ENCODE results near the gene ZNF222.

ZNF222 gene

GRCh38 chr19:44019498-44019897 lies 5.7 kb upstream of the ZNF222 start:
- no peak for TF ChIP-seq CTCF (IDR thresholded peaks at IDR 0.05; ENCODE audit: low read depth, low read length, missing control alignments)
- no peak overlapping the region for H3K4me3 ChIP-seq (replicated peaks; ENCODE audit: low read depth, low read length)
- no peak for DNase-seq (ENCODE audit: extremely low read depth, low read depth)

GRCh38 chr19:44021221-44021620 lies 4.0 kb upstream of the ZNF222 start:
- TF ChIP-seq CTCF (IDR thresholded peaks at IDR 0.05; ENCODE audit: low read depth, low read length, missing control alignments), result no peak
- H3K4me3 ChIP-seq (replicated peaks; ENCODE audit: low read depth, low read length), result no peak overlapping the region
- DNase-seq (ENCODE audit: extremely low read depth, low read depth), result no peak

DNA sequence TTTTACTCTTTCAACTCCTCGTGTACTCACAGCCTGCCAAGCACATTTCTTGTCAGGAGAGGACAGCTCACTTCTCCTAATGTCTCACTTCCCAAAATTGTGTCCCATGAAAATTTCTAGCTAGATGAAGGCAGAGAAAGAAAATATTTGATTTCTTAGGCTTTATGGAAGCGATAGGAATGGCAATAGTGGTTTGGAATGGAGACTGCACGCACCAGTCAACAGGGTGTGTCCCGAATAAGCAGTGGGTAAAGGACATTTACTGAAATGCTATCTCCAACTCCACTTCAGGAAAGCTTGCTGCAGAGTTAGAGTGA lies 321 bp upstream of the ZNF222 start:
- TF ChIP-seq CTCF (IDR thresholded peaks at IDR 0.05; ENCODE audit: low read depth, low read length, missing control alignments), result no peak
- peak overlapping the region; percentile 75 for H3K4me3 ChIP-seq (replicated peaks; ENCODE audit: low read depth, low read length)
- DNase-seq (ENCODE audit: extremely low read depth, low read depth), result no peak

- H3K4me3 ChIP-seq (replicated peaks; ENCODE audit: low read depth, low read length), result no peak overlapping the region
- no peak for DNase-seq (ENCODE audit: extremely low read depth, low read depth)
These were observed 1.4 kb downstream of the ZNF222 start for GRCh38 chr19:44026622-44027021.

GRCh38 chr19:44032001-44032610 lies 6.9 kb downstream of the ZNF222 start:
- no peak for DNase-seq (ENCODE audit: extremely low read depth, low read depth)
- H3K4me3 ChIP-seq (replicated peaks; ENCODE audit: low read depth, low read length), result no peak overlapping the region
- TF ChIP-seq CTCF (IDR thresholded peaks at IDR 0.05; ENCODE audit: low read depth, low read length, missing control alignments), result no peak

More at GRCh38 chr19:44026622-44027021, 1.4 kb downstream of the ZNF222 start:
- no peak for TF ChIP-seq CTCF (IDR thresholded peaks at IDR 0.05; ENCODE audit: low read depth, low read length, missing control alignments)

GRCh38 chr19:44042147-44042546 lies 17.0 kb downstream of the ZNF222 start:
- TF ChIP-seq CTCF (IDR thresholded peaks at IDR 0.05; ENCODE audit: low read depth, low read length, missing control alignments), result no peak
- no peak for DNase-seq (ENCODE audit: extremely low read depth, low read depth)
- no peak overlapping the region for H3K4me3 ChIP-seq (replicated peaks; ENCODE audit: low read depth, low read length)

Data from HFF-Myc (cell line).